Occipital lobe (tissue), 2 donors: ENCODE measurements around the gene SHC2. TPM values are rescaled to one million over a fixed set of nuclear protein-coding genes. Genes with fewer than 3 reads are reported as not detected.
"Not testable (repeated sequence)": the region's sequence is repeated elsewhere in the genome, so short reads cannot be mapped to it uniquely, and the experiment has no call there.

ENCODE experiments used
- DNase-seq: peaks from one replicate; lab custom pipeline; 2025; lab: John Stamatoyannopoulos, UW
- total RNA-seq: library from RNA; depleted of rRNA; stranded (reverse); fragments of >200 nt; gene quantifications from one replicate; pipeline ENCODE4 v1.2.3, GENCODE V29; 2014

SHC2 gene
- total RNA-seq, 1 donor from 2014 or later: 13.9 TPM

GRCh38 chr19:407511-408440, 53.1 kb downstream of the SHC2 start:
- no peak for DNase-seq

GRCh38 chr19:406971-407510, 53.8 kb downstream of the SHC2 start:
- DNase-seq: no peak

GRCh38 chr19:406135-406781, 54.6 kb downstream of the SHC2 start:
- no peak for DNase-seq

GRCh38 chr19:405121-405965, 55.5 kb downstream of the SHC2 start:
- DNase-seq: no peak

- no peak for DNase-seq
Observed at GRCh38 chr19:403221-404027, 57.4 kb downstream of the SHC2 start.

- no peak for DNase-seq
Observed at GRCh38 chr19:402786-403185, 58.0 kb downstream of the SHC2 start.

GRCh38 chr19:401866-402511, 58.8 kb downstream of the SHC2 start:
- DNase-seq: no peak

GRCh38 chr19:400976-401865, 59.6 kb downstream of the SHC2 start:
- no peak for DNase-seq

GRCh38 chr19:399370-399769, 61.5 kb downstream of the SHC2 start:
- DNase-seq: no peak

- DNase-seq: no peak
Observed at GRCh38 chr19:398719-399118, 62.1 kb downstream of the SHC2 start.

GRCh38 chr19:397941-398706, 62.7 kb downstream of the SHC2 start:
- DNase-seq: no peak

GRCh38 chr19:397321-397720, 63.5 kb downstream of the SHC2 start:
- DNase-seq: no peak

GRCh38 chr19:395467-395866, 65.4 kb downstream of the SHC2 start:
- no peak for DNase-seq

- DNase-seq: not testable (repeated sequence)
Observed at GRCh38 chr19:394857-395256, 66.0 kb downstream of the SHC2 start.

GRCh38 chr19:393560-393959, 67.3 kb downstream of the SHC2 start:
- not testable (repeated sequence) for DNase-seq

- DNase-seq: no peak
Observed at GRCh38 chr19:392375-392970, 68.4 kb downstream of the SHC2 start.

- DNase-seq: no peak
Observed at GRCh38 chr19:391726-392374, 69.0 kb downstream of the SHC2 start.

- DNase-seq: no peak
Observed at GRCh38 chr19:391207-391557, 69.7 kb downstream of the SHC2 start.
